Aorta (tissue), 4 donors: ENCODE data around the gene VEZT. TPM values are rescaled to one million over a fixed set of nuclear protein-coding genes. Genes with fewer than 3 reads are reported as not detected.

Source experiments
- microRNA-seq, 2 donors: library from miRNA; unstranded; fragments of <30 nt; microRNA quantifications; one replicate each; pipeline ENCODE4 v1.2.0, GENCODE V29; 2020
- polyA plus RNA-seq, 2 donors: library from polyadenylated mRNA; stranded (reverse); fragments of 200-250 nt; gene quantifications; one replicate each; pipeline ENCODE4 v1.2.3, GENCODE V29; 2013
- total RNA-seq, 2 donors: library from RNA; stranded (reverse); fragmentation: NEBNext Ultra II Directional; extraction: Animal tissue kit (Norgen Biotek cat#: 25700); gene quantifications; one replicate each; pipeline ENCODE4 v1.2.1, GENCODE V29; 2021
- donor health status: healthy with polysubstance abuse.
- donor health status: Bipolar disorder and iron deficiency.
- donor health status: DM: no; HTN: no; CAD: no.
- donor health status: DM: yes; HTN: yes; CAD: no.

VEZT gene
- total and polyA plus RNA-seq, 4 donors = 39.0 to 103 (median 68.9) TPM

Small RNA genes within 50 kb of the gene (microRNA-seq; reads per million reads assigned to microRNA genes)
- gene MIR331 = 58.7 to 502 reads per million in 2 donors
- gene MIR3685 = 0 reads per million in 2 donors

Other genes starting within 250 kb of the VEZT start
- 10 to 100 TPM; 53.9 to 61.7 TPM for gene NDUFA12, start 214.1 kb upstream of the VEZT start, total RNA-seq
- gene NDUFA12, start 214.1 kb upstream of the VEZT start, polyA plus RNA-seq = 100 to 1,000 TPM in 1 of 2 donors, 10 to 100 TPM in 1; 90.1 to 118 TPM
- 10 to 100 TPM; 24.4 to 43.8 TPM for gene NR2C1, start 144.2 kb upstream of the VEZT start, total RNA-seq
- 10 to 100 TPM in 1 of 2 donors, 1 to 10 TPM in 1; 9.5 to 59.5 TPM for gene NR2C1, start 144.2 kb upstream of the VEZT start, polyA plus RNA-seq
- 10 to 100 TPM in 1 of 2 donors, 1 to 10 TPM in 1; 8.9 to 15.5 TPM for gene FGD6, start 340 bp upstream of the VEZT start, total RNA-seq
- gene FGD6, start 340 bp upstream of the VEZT start, polyA plus RNA-seq = 1 to 10 TPM in 1 of 2 donors, under 1 TPM in 1; 0.95 to 1.4 TPM